Urothelium cell line (cell line): Measurements from ENCODE around the gene ARHGAP4.

Experiments
- DNase-seq: peaks from one replicate; pipeline ENCODE4 v3.0.0; 2011; ENCODE audit warnings: low spot score, mixed read lengths
- FAIRE-seq: peaks from 2 replicates; lab custom pipeline; 2011; peaks lifted over from hg19 to GRCh38; lab: Jason Lieb, UNC

ARHGAP4 gene

GRCh38 chrX:153908219-153908860 lies 17.7 kb downstream of the ARHGAP4 start:
- DNase-seq (no peak), FAIRE-seq (no peak)

- FAIRE-seq (no peak), DNase-seq (no peak)
Measured at GRCh38 chrX:153907456-153907855, 18.6 kb downstream of the ARHGAP4 start.

- DNase-seq (no peak), FAIRE-seq (no peak)
Measured at GRCh38 chrX:153906126-153906917, 19.7 kb downstream of the ARHGAP4 start.

GRCh38 chrX:153905481-153906095 lies 20.5 kb downstream of the ARHGAP4 start:
- DNase-seq (no peak), FAIRE-seq (no peak)

GRCh38 chrX:153903991-153904957 lies 21.8 kb downstream of the ARHGAP4 start, which contains the start of gene AVPR2:
Gene AVPR2, plus strand, starts transcription at chrX:153904673. Its CDS starts 473 bp downstream, at chrX:153905146.
- no peak for FAIRE-seq
- DNase-seq = no peak

GRCh38 chrX:153903238-153903980 lies 22.7 kb downstream of the ARHGAP4 start:
- no peak for DNase-seq

GRCh38 chrX:153902385-153902784 lies 23.7 kb downstream of the ARHGAP4 start:
- DNase-seq = no peak
- FAIRE-seq = no peak

More at GRCh38 chrX:153903238-153903980, 22.7 kb downstream of the ARHGAP4 start:
- FAIRE-seq = no peak

- FAIRE-seq (no peak), DNase-seq (no peak)
Measured at GRCh38 chrX:153901753-153902140, 24.3 kb downstream of the ARHGAP4 start.

- peak; percentile 96 for FAIRE-seq
- peak; percentile 84 for DNase-seq
Measured at GRCh38 chrX:153900831-153901752, 25.0 kb downstream of the ARHGAP4 start.

GRCh38 chrX:153897899-153898298 lies 28.2 kb downstream of the ARHGAP4 start:
- DNase-seq (no peak), FAIRE-seq (no peak)

- no peak for FAIRE-seq
- DNase-seq = no peak
Measured at GRCh38 chrX:153889123-153889522, 36.9 kb downstream of the ARHGAP4 start.

- FAIRE-seq (no peak), DNase-seq (no peak)
Measured at GRCh38 chrX:153888344-153888743, 37.7 kb downstream of the ARHGAP4 start.

GRCh38 chrX:153887385-153887784 lies 38.7 kb downstream of the ARHGAP4 start:
- DNase-seq (no peak), FAIRE-seq (no peak)

- no peak for DNase-seq
- no peak for FAIRE-seq
Measured at GRCh38 chrX:153886915-153887314, 39.1 kb downstream of the ARHGAP4 start.

- DNase-seq (peak; percentile 70), FAIRE-seq (no peak)
Measured at GRCh38 chrX:153885968-153886903, 39.8 kb downstream of the ARHGAP4 start, which contains the start of gene L1CAM. Gene L1CAM, minus strand, starts transcription at chrX:153886173. Its CDS starts 10,337 bp downstream, at chrX:153875836.

- FAIRE-seq (no peak), DNase-seq (no peak)
Measured at GRCh38 chrX:153885208-153885787, 40.8 kb downstream of the ARHGAP4 start.

- DNase-seq (peak; percentile 45), FAIRE-seq (no peak)
Measured at GRCh38 chrX:153884590-153884989, 41.5 kb downstream of the ARHGAP4 start.
